NT2/D1 (cell line): Measurements from ENCODE around the gene RBMS1.

Source experiments
- SUZ12 ChIP-seq: IDR thresholded peaks from 2 replicates; pipeline ENCODE4 v1.6.1; 2011; ENCODE audit not compliant: insufficient read length, insufficient read depth; ENCODE audit errors: extremely low read depth
- YY1 ChIP-seq: IDR thresholded peaks from 2 replicates; pipeline ENCODE4 v1.6.1; 2011; ENCODE audit not compliant: insufficient read length, insufficient read depth
- ZNF274 ChIP-seq: IDR thresholded peaks from 2 replicates; pipeline ENCODE4 v1.6.1; 2011; ENCODE audit warnings: mild to moderate bottlenecking, low read depth, low read length

DNA sequence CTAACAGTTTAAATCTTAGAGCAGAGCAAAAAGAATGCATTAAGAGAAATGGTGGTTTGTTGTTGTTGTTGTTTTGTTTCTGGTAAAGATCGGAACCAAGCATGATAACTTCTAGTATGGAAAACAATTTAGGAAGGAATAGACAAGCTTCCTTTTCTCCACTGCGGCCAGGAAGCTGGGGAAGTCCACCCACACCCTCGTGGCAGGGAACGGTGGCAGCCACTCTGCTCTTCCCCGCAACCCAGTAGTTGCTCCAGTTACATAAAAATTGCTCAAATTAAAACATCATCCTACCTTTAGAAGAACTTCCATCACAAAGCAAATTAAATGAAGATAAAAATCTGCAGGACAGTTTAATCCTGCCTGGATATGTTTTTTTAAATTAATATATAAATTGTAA lies 113.0 kb downstream of the RBMS1 start:
- no peak for TF ChIP-seq YY1
- no peak for TF ChIP-seq SUZ12
- TF ChIP-seq ZNF274, result no peak
